Activated gamma-delta T cell treated with Interleukin-2 at 50 U/mL for 16 hours (primary cell): ENCODE results near the gene MPZL2.

Source experiments
- DNase-seq: peaks from one replicate; pipeline ENCODE4 v3.0.0-alpha.2; 2020

The MPZL2 gene

DNA sequence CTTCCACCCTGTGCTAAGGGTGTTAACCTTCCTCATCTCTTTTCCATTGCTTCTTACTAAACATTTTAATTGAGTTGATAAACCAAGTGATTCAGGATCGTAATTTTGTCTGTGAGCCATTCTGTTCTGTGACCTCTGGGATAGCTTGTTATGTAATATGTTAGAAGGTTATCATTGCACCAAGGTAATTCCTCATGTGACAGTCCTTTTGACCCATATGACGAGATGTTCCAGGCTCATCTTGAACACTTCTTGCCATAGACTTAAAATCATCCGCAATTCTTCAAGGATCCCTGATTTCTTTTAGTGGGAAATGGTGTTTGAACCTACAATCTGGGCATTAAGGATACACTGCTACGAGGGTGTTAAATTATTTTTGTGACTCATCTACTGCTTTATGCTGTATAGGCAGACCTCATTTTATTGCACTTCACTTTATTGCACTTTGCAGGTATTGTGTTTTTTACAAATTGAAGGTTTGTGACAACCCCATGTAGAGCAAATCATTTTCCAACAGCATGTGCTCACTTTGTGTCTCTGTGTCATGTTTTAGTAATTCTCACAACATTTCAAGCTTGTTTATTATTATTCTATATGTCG, 19.0 kb upstream of the MPZL2 start:
- no peak for DNase-seq

DNA sequence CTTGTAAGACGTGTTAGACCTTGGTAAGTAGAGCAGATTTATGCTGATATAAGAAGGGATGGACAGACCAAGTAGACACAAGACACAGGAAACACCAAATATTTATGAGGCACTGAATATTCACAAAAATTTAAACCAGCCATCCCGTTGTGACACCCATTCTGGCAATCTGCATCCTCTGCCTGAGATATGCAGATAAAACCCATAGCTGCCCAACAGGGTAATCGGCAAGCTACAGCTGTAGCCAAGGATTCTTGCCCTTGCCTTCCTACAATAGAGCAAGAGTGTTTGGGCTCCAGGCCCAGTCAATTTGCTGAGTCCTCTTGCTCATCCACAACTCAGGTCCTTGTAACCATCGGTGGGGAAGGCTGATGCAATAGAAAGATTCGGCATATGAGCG, 18.5 kb upstream of the MPZL2 start:
- DNase-seq, result no peak

DNA sequence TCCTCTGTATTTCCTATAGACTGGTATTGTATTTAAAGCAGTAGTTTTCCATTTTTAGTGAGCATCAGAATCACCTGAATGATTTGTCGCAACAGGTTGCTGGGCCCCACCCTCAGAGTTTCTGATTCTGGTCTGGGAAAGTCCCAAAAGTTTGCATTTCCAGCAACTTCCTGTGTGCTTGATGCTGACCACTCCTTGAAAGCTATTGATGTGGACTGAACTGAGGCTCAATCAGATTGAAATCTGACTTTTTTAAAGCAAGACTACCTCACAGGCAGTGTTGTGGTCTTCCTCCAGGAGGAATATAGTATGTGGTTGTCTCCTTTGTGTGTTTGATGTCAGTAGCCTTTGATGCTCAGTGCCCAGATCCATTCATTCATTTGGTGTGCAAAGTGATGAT, 17.2 kb upstream of the MPZL2 start:
- DNase-seq, result no peak

DNA sequence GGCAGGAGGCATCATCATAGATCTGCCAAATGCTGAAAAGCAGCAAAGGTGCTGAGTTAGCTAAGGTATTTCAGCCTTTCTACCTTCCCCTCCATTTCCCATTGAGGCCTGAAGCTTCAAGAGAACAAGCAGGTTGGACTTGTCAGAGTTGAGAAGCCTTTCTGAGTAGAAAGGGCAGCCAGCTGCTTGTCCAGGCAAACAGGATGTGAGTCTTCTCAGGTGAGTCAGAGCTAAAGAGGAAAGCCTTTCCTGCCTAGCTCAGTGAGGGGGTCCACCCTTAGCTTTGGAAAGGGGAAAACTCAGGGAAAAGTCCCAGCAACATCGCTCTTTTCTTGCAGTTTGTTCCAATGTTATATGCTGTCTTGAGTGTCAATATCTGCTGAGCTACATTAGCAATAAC, 13.2 kb upstream of the MPZL2 start:
- DNase-seq, result no peak

DNA sequence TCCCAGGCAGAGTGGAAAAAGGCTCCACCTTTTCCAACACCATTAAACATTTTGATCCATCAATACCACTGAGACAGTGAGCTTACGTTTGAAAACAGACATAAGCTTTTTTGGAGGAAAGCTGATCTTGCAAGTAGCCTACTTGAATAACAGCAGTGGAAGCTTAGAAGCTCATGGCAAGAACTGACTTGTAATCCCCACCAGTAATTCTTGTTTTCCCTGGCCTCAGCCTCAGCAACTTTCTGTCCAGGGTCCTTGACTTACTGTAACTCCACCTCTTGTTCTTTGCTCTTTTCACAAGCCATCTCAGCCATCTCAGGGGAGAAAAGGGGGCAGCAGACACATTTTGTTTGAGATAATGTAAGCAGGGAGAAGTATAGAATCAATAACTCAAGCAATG, 12.3 kb upstream of the MPZL2 start:
- no peak for DNase-seq

DNA sequence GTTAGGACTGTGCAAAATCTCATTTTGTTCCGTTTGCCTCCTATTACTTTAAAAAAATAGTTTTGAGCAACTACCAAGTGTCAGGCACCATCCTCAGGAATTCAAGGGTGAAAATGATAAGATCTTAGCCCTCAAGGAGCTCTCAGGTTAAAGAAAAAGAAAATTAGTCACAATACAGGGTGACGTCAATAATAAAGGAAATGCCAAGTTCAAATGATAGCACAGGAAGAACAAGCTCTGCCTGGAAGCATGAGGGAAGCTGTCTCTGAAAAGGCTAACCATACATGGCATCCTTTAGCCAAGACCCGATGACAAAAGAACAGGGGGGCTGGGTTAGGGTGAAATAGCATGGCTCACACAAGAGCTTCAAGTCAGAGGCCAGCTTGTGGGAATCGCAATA, 11.1 kb upstream of the MPZL2 start:
- no peak for DNase-seq

DNA sequence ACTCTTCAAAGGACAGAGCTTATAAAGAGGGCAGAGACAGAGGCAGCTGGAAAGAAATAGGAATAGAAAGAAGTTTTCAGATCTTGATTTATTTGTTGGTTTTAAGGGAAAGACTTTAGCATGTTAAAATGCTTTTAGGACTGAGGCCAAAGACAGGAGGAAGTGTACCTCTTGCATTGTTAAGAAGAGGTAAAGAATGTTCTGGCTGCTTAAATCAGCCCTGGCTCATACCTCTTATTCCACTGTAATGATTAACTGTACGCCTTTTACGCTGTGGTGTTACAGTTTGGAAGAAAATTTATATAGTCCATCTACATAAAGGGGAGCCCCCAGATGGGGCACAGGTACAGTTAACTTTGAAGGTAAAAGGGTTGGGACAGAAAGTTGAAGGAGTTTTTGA, 10.1 kb upstream of the MPZL2 start:
- no peak for DNase-seq

DNA sequence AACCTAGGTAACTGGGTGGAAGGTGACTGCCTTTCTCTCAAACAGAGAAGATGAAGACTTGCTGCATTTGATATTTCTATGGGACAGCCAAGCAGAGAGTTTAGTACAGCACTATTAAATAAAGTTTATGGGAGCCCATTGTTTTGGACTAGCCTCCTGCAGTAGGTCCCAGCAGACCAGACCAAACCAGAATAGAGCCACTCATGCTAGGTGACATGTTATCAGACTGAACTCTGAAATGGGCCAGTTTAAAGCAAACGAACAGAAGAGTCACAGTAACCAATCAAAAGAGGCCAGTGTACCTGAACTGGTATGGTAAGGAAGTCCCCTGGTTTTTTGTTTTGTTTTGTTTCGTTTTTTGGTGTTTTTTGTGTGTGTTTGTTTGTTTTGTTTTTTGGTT, 7.9 kb upstream of the MPZL2 start:
- DNase-seq, result no peak

DNA sequence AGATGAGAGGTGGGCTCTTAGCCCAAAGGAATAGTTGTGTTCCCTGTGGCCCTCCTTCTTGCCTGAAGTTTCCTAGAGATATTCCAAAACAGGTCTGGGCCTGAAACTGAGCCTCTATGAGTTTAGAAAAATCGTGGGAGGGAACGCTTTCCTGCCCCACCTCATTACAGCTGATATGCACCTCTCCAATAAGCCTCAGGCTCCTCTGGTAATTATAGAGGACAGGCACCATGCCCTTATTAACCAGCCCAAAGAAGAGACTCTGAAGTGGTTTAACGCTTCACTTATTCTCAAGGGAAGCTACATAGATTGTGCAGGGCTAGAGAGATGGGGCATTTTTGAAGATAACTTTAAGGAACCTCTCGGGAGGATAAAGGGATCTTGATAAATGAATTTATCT, 3.4 kb upstream of the MPZL2 start:
- DNase-seq, result no peak

DNA sequence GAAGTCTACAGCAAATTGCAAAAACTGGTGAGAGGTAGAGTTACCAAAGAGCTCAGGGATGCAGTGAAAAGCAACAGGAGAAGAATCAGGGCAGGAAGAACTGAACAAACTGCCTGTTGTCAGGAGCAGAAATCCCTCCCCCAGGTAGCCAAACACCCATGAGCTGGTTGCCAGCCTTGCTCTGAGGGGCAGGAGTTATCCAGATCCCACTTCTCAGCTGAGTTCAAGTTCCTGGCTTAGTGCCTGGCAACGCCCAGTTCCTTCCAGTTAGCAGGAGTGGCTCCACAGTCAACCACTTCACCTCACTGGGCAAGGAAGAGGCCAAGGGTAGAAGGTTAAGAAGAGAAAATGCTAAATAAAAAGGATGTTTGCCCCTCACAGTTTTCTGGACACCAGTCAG, 1.9 kb upstream of the MPZL2 start:
- DNase-seq, result no peak

DNA sequence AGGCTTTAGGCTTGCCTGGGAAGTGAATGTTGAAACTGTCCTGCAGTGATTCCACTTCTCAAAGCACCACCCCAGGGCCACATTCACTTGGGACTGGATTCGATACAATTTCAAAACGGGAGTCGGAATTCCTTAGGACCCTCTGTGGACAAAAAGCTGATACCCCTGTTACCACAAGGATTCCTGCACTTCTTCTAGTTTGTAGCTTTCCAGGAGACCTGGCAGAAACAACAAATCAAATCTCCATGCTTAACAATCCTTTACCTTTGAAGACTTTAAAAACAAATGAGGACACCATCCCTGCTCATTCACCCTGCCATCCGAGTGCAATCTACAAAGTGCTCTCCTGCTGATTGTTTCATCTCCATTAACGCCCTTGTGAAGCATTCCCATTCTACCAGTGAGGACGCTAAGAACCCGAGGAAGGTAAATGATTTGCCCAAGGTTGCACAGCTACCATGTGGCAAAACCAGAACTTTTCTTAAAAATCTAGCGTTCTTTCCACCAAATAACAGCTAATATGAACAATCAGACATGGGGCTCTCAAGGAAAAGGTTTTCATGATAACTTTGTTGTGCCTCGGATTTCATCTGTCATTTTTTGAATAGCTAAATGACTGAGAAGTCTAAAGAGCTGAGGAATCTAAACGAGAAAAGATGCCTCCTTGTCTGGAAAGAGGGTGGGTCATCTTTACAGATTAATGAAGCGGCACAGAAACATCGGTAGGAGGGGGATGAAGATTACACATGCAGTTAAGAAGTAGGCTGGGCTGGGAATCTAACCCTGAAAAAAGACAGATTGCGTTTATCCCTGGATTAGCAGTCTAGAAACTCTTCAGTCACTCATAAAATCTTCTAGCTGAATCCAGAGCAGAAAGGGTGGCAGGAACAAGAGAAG, 720 bp upstream of the MPZL2 start:
- no peak for DNase-seq

DNA sequence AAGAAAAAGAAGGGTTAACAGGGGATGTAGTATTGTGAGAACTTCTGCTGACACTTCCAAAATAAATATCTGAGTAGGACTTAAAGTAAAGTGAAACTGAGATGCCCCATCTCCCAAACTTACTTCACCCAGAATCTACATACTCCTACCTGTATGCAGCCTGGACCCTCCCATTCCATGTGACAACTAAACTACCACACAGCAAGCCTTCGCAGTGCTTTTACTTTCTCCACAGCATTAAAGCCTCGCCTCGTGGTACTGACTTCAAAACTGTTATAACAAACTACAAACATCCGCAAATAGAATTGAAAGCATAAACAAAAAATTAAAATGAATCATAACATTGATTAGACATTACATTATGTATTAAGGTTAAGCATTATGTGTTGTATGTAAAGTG, 985 bp downstream of the MPZL2 start:
- DNase-seq, result no peak

DNA sequence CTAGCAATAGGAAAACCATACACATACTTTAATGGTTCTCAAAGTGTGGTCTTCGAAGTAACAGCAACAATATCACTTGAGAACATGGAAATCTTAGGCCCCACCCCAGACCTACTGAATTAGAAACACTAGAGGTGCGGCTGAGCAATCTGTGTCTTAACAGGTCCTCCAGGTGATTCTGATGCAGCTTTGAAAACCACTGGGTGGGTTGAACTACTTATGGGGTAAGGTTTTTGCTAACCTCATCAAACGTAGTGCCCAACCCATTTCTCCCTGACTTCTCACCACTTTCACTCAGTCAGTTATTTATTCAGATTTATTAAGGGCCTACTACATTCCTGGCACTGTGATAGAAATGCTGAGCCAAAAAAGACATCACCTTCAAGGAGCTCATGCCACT, 3.7 kb downstream of the MPZL2 start:
- DNase-seq, result peak; percentile 9

DNA sequence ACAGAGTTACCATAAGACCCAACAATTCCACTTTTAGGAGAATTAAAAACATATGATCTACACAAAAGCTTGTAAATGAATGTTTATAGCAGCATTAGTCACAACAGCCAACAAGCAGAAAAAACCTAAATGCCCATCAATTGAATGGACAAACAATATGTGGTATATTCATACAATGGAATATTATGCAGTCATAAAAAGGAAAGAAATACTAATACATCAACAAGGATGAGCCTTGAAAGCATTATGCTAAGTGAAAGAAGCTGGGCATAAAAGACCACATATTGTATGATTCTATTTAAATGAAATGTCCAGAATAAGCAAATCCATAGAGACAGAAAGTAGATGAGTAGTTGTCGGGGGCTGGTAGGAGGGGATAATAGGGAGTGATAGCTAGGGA, 5.0 kb downstream of the MPZL2 start:
- DNase-seq, result no peak

DNA sequence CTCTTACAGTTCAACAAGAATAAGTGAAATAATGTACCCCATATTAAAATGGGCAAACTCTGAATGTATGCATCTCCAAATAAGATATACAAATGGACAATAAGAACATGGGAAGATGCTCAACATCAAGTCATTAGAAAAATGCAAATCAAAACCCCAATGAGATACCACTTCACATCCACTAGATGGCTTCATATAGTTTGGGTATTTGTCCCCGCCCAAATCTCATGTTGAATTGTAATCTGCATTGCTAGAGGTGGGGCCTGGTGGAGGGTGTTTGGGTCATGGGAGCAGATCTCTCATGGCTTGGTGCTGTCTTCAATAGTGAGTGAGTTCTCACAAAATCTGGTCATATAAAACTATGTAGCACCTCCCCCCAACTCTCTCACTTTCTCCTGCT, 5.7 kb downstream of the MPZL2 start:
- no peak for DNase-seq

DNA sequence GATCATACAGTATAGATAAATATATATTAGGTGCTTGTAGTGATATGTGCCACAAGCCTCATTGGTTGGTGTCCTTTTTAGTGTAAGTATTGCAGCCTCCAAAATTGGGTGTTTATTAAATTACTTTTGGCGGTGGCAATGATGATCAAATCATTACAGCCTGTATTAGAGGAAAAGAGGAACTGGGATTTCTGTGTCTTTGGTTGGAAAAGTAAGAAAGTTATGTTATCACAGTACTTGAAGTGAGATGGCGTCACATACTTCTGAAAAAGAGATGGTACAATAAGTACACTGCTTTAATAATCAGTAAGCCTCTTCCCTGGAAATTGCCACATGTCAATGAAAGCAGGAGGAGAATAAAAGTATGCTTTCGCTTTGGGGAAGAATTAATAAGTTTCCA, 11.4 kb downstream of the MPZL2 start:
- no peak for DNase-seq

DNA sequence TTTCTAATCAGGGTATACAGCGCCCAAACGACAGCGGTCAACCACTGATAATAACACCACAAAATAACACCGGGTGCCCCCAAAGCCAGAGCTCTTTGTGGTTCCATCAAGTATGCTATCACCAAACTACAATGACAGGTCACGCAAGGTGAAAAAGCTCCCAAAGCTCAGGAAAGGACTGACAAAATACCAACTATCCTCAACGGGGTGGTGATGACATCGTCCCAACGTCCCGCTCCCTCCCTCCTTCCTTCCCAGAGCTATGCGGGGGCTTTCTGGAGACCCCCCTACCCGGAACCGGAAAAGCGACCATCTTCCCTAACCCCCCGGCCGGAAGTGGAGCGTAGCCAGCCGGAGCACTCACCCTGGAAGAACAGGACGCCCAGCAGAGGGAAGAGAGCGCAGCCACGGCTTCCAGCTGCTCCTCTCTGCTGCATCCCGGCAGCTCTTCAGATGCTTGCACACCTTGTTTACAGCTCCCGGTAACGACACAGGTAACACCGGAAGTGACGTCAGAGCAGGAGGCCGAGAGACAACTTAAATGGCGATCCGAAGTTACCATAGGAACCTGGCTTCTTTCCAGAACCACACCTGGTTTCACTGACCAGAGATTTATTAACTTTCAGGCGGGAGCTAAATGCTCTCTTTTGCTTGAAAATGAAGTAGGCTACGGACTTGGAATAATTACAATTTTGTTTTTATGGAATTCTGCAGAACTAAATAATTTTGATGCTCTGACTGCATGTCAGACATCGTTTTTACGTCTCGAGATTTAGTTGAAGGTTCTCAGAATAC, 12.0 kb downstream of the MPZL2 start, which contains the start of gene MPZL3:
Gene MPZL3, minus strand, starts transcription at position 508 of the 795 bp plus-strand sequence. Its CDS starts 71 bp downstream, at position 437.
- peak; percentile 82 for DNase-seq

DNA sequence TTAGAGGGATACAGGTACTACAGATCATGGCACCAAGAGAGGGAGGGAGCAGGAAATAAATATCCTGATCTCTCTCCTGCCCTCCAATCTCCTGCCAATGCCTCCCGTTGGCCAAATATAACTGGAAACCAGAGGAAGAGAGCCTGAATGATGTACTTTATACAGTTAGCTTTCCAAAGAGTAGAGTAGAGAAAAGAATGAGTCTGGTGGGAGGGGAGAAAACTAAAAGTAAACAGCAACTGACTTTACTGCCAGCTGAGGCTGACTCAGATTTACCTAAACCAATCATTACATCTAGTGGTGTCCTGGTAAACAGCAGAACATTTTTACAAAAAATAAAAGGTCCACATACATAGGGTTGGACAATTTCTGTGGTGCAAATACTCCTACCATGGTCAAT, 17.1 kb downstream of the MPZL2 start:
- no peak for DNase-seq

DNA sequence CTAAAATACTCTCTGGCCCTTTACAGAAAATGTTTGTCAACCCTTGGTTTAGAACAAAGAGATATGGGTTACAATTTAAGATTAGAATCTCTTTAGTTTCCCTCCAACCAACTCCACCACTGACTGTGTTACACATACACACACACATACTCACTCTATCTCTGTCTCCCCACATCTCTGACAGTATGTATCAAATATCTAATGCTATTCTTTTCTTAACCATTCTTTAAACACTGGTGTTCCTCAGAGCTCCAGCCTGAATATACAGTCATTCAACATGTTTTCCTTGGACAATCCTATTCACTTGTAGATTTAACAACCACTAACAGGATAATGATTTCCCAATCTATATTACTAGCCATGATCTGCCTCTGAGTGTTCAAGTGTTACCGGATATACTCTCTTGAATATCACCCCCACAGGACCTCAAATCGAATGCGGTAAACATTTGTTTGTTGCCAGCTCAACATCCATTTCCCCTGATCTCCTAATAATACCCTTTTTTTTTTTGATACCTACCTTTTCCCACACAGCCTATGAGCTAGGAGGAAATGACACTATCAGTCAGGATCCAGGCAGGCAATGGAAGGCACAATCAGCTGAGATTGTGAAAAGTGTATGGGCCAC, 18.0 kb downstream of the MPZL2 start:
- no peak for DNase-seq

DNA sequence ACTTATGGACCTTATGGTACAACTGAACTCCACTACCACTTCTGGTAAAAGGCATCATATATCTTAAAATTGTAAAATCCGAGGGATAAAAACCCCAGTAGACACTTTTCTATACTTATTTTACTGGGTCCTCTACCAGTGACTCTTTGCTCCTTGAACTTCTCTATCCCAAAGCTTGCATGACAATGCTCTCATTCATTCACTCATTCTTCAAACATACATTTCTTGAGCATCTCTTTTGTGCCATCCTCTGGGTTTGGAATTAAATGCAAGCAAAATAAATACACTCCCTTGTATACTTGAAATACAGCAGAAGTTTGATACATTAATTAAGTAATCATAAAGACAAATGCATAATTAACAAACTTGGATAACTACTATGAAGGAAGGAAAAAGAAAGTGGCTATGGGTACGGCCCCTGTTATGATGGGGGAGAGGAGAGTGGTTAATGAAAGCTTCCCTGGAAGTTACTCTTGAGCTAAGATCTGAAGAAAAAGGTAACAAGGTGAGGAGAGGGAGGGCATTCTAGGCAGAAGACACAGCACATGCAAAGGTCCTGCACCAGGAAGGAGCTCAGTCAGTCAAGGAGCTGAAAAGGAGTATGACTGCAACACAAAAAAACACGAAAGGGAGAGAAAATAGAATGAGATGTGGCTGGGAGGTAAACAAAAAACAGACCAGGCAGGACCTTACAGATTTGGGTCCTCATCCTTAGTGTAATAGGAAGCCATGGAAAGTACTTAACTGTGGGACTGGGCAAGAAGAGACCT, 19.9 kb downstream of the MPZL2 start:
- DNase-seq, result no peak

DNA sequence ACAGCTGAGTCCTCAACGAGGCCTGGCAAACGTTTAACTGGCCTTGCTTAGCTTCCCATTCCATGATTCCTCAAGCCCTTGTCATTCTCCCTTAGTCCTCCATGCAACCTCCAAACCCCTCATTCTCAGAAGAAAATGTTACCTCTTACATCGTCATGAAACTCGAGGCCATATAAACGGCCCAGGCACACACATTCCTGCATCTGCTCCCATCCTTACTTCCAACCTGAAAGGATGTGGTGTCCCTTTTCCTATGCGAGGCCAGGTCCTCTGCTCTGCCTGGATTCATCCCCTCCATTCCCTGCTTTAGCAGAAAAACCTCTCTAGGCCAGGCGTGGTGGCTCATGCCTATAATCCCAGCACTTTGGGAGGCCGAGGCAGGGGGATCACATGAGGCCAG, 20.9 kb downstream of the MPZL2 start:
- DNase-seq, result no peak

DNA sequence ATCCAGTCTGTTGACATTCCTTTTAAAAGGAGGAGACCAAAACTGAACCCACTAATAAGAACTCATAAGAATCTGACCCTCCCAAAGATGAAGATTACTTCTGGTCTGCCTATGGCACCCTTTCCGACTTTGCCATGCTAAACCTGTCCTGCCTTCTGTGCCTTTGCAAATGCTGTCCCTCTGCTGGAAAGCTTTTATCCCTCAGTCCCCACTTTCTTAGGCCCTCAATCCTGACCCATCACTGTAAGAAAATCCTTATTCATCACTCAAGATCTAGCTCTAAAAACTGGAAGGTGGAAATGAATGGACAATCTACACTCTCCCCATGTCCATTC, 22.4 kb downstream of the MPZL2 start:
- DNase-seq, result no peak
